HL-60 (cell line): ENCODE measurements around the gene EZH1.
A peak's percentile ranks its signal among the peaks of the same experiment; 100 is the strongest.

ENCODE experiments used
- DNase-seq, 2 experiments: peaks; one replicate each; pipeline ENCODE4 v3.0.0-alpha.2; 2010 to 2020; ENCODE audit warnings: low read depth in 1 of 2, low spot score in 1 of 2
- H3K27ac ChIP-seq: fragments of 250-450 bp; sonication (Bioruptor Pico); replicated peaks from 2 replicates; pipeline ENCODE4 v1.5.1; 2020; ENCODE audit warnings: mild to moderate bottlenecking, moderate library complexity
- H3K27me3 ChIP-seq: fragments of 250-450 bp; sonication (Bioruptor Pico); 2 replicates; pipeline ENCODE4 v1.5.1; 2021; ENCODE audit warnings: mild to moderate bottlenecking, moderate library complexity; ENCODE audit not compliant: insufficient read depth, poor library complexity, severe bottlenecking
- H3K4me3 ChIP-seq: replicated peaks from 2 replicates; pipeline ENCODE4 v1.5.1; 2011; ENCODE audit warnings: mild to moderate bottlenecking, control low read depth, low read length; ENCODE audit not compliant: insufficient read depth
- CTCF ChIP-seq: IDR thresholded peaks from one replicate; pipeline ENCODE4 v1.5.1; 2011; ENCODE audit warnings: low read length, control low read depth, inconsistent platforms; ENCODE audit not compliant: insufficient read depth
- GABPA ChIP-seq: IDR thresholded peaks from 2 replicates; pipeline ENCODE4 v1.6.1; 2012; ENCODE audit warnings: low read depth
- POLR2AphosphoS5 ChIP-seq: IDR thresholded peaks from 2 replicates; pipeline ENCODE4 v1.6.1; 2012; ENCODE audit warnings: low read depth
- REST ChIP-seq: IDR thresholded peaks from 2 replicates; pipeline ENCODE4 v1.6.1; 2012; ENCODE audit warnings: low read depth; ENCODE audit not compliant: insufficient replicate concordance
- SPI1 ChIP-seq: IDR thresholded peaks from 2 replicates; pipeline ENCODE4 v1.6.1; 2012; ENCODE audit warnings: low read depth, mild to moderate bottlenecking, borderline replicate concordance

The EZH1 gene

GRCh38 chr17:42750739-42751344 lies 6.0 kb upstream of the EZH1 start:
- peak in 1 of 2 experiments; percentile 13 for DNase-seq
- Histone ChIP-seq H3K27me3 (no peaks in the 10 kb centered on the region), H3K27ac (no peak overlapping the region), H3K4me3 (no peak overlapping the region)
- no peak for TF ChIP-seq CTCF
- TF ChIP-seq SPI1, result peak; percentile 65; the same call in 1 of the 2 replicates

DNA sequence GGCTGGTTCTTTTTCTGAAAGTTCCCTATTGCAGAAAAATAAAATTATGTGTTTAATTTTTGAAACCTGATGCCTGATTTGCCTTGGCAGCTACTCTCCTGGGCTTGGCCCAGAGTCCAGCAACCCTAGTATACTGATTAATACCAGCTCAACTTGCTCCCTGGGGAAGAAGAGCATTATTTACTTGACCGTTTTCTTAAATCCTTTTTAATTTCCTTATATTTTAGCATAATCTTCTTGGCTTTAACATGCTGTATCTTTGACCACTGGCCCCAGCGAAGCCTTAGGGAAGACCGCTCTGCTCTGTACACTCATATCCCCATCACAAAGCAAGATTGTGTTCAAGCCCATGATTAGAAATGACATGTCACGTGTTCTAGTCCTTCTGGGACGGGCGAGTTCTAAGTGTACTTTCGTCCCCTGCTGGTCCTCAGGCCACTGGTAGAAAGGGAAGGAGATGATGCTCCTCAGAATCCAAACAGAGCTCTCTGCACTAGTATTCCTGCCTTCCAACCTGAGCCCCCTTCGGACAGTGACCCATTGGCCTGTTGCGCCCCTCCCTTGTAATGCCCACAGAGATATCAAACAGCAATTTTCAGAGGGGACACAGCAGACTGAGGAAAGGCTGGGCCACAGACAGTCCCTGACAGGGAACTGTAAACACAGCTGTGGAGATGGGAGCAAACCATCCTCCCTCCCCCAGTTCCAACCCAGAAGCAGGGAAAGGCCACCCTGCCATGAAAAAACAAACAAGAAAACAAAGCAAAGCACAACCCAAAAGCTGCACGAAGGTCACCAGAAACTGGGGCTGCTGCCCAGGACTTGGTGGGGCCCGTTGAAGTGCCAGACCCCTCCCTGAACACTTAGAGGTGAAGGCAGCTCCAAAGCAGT lies 4.3 kb upstream of the EZH1 start:
- H3K27me3 ChIP-seq, result no peaks in the 10 kb centered on the region
- no peak overlapping the region for H3K27ac ChIP-seq
- no peak for DNase-seq
- no peak overlapping the region for H3K4me3 ChIP-seq
- TF ChIP-seq POLR2AphosphoS5 (no peak), CTCF (no peak), REST (no peak)

- no peak for TF ChIP-seq GABPA
- TF ChIP-seq SPI1, result no peak
- no peak for TF ChIP-seq CTCF
- no peak for TF ChIP-seq POLR2AphosphoS5
- TF ChIP-seq REST, result no peak
- DNase-seq, result no peak
- Histone ChIP-seq H3K4me3 (no peak overlapping the region), H3K27ac (no peak overlapping the region), H3K27me3 (no peaks in the 10 kb centered on the region)
Observed at GRCh38 chr17:42748202-42748907, 3.5 kb upstream of the EZH1 start.
